A549 (cell line): ENCODE data around the gene MAPRE2.

Experiments used
- CEBPB ChIP-seq, 2 experiments: fragments of >200 bp in 1 of 2; sonication (Bioruptor Twin) in 1 of 2; formaldehyde crosslinking in 1 of 2; IDR thresholded peaks; 2 replicates each; pipeline ENCODE4 v1.6.1; 2012 to 2016
- CTCF ChIP-seq: fragments of >200 bp; sonication (Bioruptor Twin); formaldehyde crosslinking; IDR thresholded peaks from 3 replicates; pipeline ENCODE4 v1.5.1; 2016
- EP300 ChIP-seq, 2 experiments: fragments of >200 bp; sonication (Bioruptor Twin); formaldehyde crosslinking; IDR thresholded peaks; 2 replicates in 1 of 2; 3 replicates in 1 of 2; pipeline ENCODE4 v1.6.1; 2016 to 2017
- POLR2A ChIP-seq: IDR thresholded peaks from 2 replicates; pipeline ENCODE4 v1.6.1; 2012; ENCODE audit warnings: mild to moderate bottlenecking, low read length
- RFX5 ChIP-seq: fragments of 450-650 bp; IDR thresholded peaks from 2 replicates; pipeline ENCODE4 v1.7.1; 2014; ENCODE audit warnings: antibody characterized with exemption, mild to moderate bottlenecking, moderate library complexity
- TF ChIP-seq, protein P1 (sequence below): IDR thresholded peaks from 2 replicates; pipeline ENCODE4 v1.6.1; 2012

DNA sequence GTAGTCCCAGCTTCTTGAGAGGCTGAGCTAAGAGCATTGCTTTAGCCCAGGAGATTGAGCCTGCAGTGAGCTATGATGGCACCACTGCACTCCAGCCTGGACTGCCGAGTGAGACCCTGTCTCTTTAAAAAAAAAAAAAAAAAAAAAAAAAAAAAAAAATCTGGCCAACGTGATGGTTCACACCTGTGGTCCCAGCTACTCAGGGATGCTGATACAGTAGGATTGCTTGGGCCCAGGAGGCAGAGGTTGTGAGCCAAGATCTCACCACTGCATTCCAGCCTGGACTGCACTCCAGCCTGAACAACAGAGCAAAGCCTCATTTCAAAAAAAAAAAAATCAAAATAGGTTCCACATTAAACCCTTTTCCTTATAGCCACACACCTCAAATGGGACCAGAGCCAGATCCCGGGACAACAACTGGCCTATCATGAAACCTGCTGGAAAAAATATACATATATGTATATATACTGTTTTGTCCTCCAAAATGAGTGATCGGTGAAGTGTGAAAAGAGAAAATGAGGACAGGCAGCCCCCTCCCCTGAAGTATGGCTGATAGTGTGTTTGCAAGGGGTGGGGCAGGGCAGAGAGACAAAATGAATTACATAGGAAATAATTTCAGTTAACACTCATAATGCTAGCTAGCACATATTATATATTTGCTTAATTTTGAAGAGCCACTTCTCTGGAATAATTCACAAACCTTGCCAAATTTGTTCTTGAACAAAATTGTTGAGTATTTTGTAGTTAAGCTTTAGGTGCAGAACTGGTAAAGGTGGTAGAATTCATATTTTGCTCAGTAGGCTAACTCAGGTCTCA lies 22.9 kb downstream of the MAPRE2 start:
- TF ChIP-seq CTCF: no peak
- TF ChIP-seq RFX5: no peak
- TF ChIP-seq, protein P1, sequence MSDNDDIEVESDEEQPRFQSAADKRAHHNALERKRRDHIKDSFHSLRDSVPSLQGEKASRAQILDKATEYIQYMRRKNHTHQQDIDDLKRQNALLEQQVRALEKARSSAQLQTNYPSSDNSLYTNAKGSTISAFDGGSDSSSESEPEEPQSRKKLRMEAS: no peak
- TF ChIP-seq EP300 (IDR thresholded peaks at IDR 0.05): no peak
- no peak for TF ChIP-seq CEBPB (IDR thresholded peaks at IDR 0.05)
- no peak for TF ChIP-seq POLR2A
